Neural progenitor cell (in vitro differentiated cells): ENCODE data around the gene CASP7.

ENCODE experiments used
- EZH2 ChIP-seq: fragments of 200-600 bp; sonication (generic); IDR thresholded peaks from 2 replicates; pipeline ENCODE4 v1.6.1; 2017; ENCODE audit warnings: antibody characterized with exemption, mild to moderate bottlenecking, moderate library complexity
- EZH2phosphoT487 ChIP-seq: fragments of 200-600 bp; sonication (generic); IDR thresholded peaks from 2 replicates; pipeline ENCODE4 v1.6.1; 2017; ENCODE audit warnings: antibody characterized with exemption
- TF ChIP-seq, protein P1 (sequence below): fragments of 200-600 bp; sonication (generic); IDR thresholded peaks from 2 replicates; pipeline ENCODE4 v1.5.1; 2017; ENCODE audit warnings: antibody characterized with exemption, mild to moderate bottlenecking

DNA sequence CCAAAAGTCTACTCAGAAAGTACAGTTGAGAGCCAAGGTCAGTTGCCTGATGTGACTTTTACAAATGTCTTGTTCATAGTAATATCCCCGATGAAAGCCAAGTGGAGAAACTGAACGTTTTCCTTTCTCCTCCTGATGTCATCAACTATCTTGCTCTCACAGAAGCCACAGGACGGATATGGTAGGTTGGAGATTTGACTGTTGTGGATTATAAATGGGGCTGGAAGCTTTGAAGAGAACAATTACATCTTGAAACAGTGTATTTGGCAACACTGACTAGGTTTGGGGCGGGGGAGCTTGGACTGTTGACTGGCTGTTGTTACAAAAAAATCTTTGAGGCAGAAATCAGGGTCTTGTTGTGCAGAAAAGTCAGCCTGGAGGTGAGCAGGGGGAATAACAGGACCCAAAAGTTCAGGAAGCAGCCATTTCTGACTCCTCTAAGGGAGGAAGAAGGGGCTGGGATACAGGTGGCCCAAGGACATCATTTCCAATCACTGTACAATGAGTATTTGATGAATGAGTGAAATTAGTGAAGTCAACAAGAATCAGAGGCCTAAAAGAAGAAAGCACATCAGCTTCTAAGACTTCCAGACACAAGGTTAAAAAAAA lies 96.1 kb downstream of the CASP7 start:
- TF ChIP-seq, protein P1, sequence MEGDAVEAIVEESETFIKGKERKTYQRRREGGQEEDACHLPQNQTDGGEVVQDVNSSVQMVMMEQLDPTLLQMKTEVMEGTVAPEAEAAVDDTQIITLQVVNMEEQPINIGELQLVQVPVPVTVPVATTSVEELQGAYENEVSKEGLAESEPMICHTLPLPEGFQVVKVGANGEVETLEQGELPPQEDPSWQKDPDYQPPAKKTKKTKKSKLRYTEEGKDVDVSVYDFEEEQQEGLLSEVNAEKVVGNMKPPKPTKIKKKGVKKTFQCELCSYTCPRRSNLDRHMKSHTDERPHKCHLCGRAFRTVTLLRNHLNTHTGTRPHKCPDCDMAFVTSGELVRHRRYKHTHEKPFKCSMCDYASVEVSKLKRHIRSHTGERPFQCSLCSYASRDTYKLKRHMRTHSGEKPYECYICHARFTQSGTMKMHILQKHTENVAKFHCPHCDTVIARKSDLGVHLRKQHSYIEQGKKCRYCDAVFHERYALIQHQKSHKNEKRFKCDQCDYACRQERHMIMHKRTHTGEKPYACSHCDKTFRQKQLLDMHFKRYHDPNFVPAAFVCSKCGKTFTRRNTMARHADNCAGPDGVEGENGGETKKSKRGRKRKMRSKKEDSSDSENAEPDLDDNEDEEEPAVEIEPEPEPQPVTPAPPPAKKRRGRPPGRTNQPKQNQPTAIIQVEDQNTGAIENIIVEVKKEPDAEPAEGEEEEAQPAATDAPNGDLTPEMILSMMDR = peak; percentile 28
- TF ChIP-seq EZH2 (no peak), EZH2phosphoT487 (no peak)
